HG03575 (cell line): ENCODE data around the gene ODF4.
"Not testable (repeated sequence)": the region's sequence is repeated elsewhere in the genome, so short reads cannot be mapped to it uniquely, and the experiment has no call there.

Source experiments
- ATAC-seq: cut with Tn5 transposase; IDR thresholded peaks from one replicate; pipeline ENCODE4 v1.9.1; 2021; ENCODE audit not compliant: unreplicated experiment, insufficient number of reproducible peaks, low FRiP score; ENCODE audit errors: extremely low read depth

The ODF4 gene

DNA sequence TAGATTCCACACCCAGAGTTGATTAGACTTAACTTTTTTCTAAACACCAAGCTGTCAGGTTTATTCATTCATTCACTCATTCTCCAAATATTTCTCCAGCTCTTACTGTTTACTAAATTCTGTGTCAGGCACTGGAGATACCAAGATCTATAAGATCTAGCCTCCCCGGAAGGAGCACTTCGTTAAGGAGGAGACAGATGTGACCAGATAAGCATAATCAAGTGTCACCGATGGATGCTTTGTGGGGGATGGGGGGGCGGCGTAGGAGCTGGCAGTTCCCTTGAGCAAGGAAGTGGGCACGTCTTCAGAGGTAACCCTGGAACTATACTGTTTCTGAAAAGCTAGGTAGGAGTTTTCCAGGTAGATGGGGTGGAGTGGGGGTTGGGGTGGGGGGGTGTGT, 47.2 kb downstream of the ODF4 start:
- no peak for ATAC-seq

DNA sequence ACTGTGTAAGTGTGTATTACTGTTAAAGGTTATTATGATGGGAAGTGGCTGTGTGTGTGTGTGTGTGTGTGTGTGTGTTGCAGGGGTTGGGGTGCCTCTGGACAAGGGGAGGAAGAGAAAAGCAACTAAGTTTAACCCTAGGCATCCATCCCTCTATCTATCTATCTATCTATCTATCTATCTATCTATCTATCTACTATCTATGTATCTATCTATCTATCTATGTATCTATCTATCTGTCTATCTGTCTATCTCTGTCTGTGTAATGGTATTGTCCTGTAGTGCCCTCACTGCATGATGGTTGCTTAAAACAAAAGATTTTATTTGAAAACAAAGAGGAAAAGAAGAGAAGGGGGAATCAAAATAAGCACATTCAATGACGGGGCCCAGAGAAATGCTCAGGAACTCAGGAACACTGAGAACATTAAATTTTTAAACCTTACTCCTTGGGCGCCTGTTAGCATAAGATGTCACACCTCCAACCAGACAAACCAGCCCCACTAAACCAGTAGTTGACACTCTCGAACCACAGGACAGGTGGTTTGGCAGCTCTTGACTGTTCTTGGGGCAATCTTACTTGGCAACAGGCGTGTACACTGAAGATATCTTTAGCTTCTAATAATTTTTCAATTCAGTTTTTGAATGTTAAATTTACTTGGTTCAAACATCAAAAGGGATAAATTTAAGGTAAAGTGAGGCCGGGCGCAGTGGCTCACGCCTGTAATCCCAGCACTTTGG, 48.4 kb downstream of the ODF4 start:
- ATAC-seq, result no peak

GRCh38 chr17:8391711-8392110, 52.1 kb downstream of the ODF4 start:
- no peak for ATAC-seq

GRCh38 chr17:8392274-8392673, 52.6 kb downstream of the ODF4 start:
- no peak for ATAC-seq

GRCh38 chr17:8392674-8393469, 53.2 kb downstream of the ODF4 start:
- ATAC-seq, result no peak

DNA sequence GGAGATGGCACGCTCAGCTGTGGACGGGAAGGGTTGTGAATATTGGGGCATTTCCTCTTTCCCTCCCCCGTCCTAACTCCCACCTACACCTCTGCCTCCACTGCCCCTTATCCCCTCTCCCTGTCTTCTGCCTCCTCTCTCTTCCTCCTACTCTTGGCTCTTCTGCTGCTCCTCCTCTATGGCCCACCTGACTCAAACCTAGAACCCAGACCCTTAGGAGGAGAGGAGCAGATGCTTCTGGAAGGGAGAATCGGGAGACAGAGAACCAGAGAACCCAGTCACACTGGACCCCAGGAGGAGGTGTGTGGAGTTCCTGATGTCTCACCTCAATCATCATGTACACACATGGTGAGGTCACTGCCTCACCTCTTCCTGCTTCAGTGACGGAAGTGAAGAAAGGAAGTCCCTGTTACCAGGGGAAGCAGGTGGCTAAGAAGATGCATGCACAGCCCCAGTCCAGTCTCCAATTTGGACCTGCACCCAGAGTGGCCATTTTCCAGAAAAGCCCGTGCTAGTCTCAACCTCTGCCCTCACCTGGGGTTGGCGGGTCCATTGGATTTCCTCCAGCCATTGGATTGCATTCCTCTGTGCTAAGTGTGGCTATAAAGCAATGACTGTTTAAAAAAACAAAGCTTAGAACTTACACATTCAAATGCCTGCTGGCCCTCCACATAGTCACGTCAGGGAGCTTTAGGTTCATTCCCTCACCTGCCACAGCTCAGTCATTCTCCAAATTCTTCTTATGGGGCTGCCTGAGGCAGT, 54.0 kb downstream of the ODF4 start:
- ATAC-seq, result no peak

- not testable (repeated sequence) for ATAC-seq
Observed at GRCh38 chr17:8394497-8394896, 54.9 kb downstream of the ODF4 start.
